Lung (tissue), 12 donors: ENCODE data around the gene TSN. TPM values are rescaled to one million over a fixed set of nuclear protein-coding genes. Genes with fewer than 3 reads are reported as not detected.

Source experiments
- ATAC-seq: fragments of 200-7000 bp; cut with Tn5 transposase; one replicate; pipeline ENCODE4 v1.9.1; 2020; ENCODE audit warnings: moderate number of reproducible peaks; ENCODE audit not compliant: insufficient read depth, low FRiP score
- DNase-seq, 3 donors: peaks; one replicate each; pipeline ENCODE4 v3.0.0-alpha.2; 2013 to 2017
- H3K27ac ChIP-seq, 2 donors: one replicate each; pipeline ENCODE4 v1.5.1; 2013; ENCODE audit warnings: mild to moderate bottlenecking in 2 of 2, moderate library complexity in 2 of 2, control low read depth in 1 of 2, inconsistent platforms in 1 of 2, low read depth in 1 of 2, low read length in 1 of 2
- H3K27me3 ChIP-seq, 3 donors: one replicate each; pipeline ENCODE4 v1.5.1; 2013; ENCODE audit warnings: low read length in 2 of 3; ENCODE audit not compliant: control insufficient read depth in 3 of 3, insufficient read depth in 3 of 3
- H3K36me3 ChIP-seq, 4 donors: one replicate each; pipeline ENCODE4 v1.5.1; 2013; ENCODE audit warnings: low read length in 4 of 4, mild to moderate bottlenecking in 1 of 4, moderate library complexity in 1 of 4; ENCODE audit not compliant: control insufficient read depth in 4 of 4, insufficient read depth in 4 of 4
- H3K4me1 ChIP-seq, 5 donors: one replicate each; pipeline ENCODE4 v1.5.1; 2013; ENCODE audit warnings: low read length in 5 of 5, mild to moderate bottlenecking in 2 of 5, moderate library complexity in 1 of 5; ENCODE audit not compliant: control insufficient read depth in 5 of 5, insufficient read depth in 5 of 5
- H3K4me3 ChIP-seq: one replicate; pipeline ENCODE4 v1.5.1; 2013; ENCODE audit warnings: mild to moderate bottlenecking, control low read depth, moderate library complexity
- H3K9ac ChIP-seq, 2 donors: one replicate each; pipeline ENCODE4 v1.5.1; 2013; ENCODE audit warnings: low read length in 2 of 2, control low read depth in 1 of 2; ENCODE audit not compliant: insufficient read depth in 1 of 2
- H3K9me3 ChIP-seq, 4 donors: one replicate each; pipeline ENCODE4 v1.5.1; 2013; ENCODE audit warnings: low read length in 3 of 4, mild to moderate bottlenecking in 1 of 4, moderate library complexity in 1 of 4; ENCODE audit not compliant: control insufficient read depth in 4 of 4, insufficient read depth in 3 of 4
- WGBS, 2 donors: extraction: QIAGEN DNeasy Blood & Tissue Kit; methylation state at CpG; one replicate each; pipeline ENCODE4 v1.1.7; 2013; 5-methylcytosine and 5-hydroxymethylcytosine counted together
- polyA plus RNA-seq, 2 donors: library from polyadenylated mRNA; stranded (reverse); fragments of 200-250 nt; gene quantifications; one replicate each; pipeline ENCODE4 v1.2.1, GENCODE V29; 2013
- total RNA-seq, 2 donors: library from RNA; depleted of rRNA in 1 of 2; stranded (reverse); fragments of >200 nt in 1 of 2; gene quantifications; one replicate each; pipeline ENCODE4 v1.2.1, GENCODE V29; 2014 to 2021
- TF ChIP-seq, protein P1 (sequence below): IDR thresholded peaks from 2 replicates; pipeline ENCODE4 v1.5.1; 2012; ENCODE audit warnings: mild to moderate bottlenecking; ENCODE audit errors: control extremely low read depth, extremely low read depth
- donor health status: control.
- donor health status: control.
- donor health status: Bipolar disorder and iron deficiency.
- donor health status: healthy.
- donor health status: DM: yes; HTN: yes; CAD: no.

The TSN gene
- total and polyA plus RNA-seq, 4 donors: 20.5 to 53.8 (median 39.1) TPM

DNA sequence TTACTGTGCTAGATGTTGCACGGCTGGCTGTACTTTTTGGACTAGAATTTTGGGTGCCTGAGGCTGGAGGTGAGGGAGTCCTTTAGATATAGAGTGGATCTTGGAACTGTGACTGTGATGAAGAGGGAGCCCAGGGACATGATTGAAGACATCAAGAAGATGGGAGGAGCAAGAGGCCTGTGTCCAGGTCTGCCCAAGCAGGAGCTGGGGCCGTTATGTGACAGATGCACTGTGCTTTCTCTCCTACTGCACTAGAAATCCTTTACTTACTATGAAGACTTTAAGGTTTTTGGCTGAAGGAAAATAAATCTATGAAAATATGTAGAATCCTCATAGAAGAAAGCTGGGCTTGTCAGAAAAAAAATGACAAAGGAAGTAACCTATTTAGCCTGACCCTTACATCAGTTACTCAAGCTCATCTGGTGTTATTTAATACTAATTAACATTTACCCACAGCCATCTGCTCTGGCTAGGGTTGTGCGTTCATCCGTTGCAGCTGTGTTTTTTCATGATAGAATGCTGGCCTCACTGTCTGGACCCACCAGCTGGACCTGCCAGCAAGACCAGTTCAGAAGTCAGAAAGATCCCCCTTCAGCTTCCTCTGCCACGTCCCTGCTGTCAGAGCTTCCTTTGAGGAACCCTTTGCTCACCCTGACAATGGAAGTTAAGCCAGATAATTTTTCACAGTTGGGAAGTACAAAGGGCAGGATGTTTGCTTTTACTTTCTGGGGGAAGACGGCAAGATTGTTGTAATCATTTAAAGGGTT lies 16.7 kb downstream of the TSN start:
- H3K36me3 ChIP-seq: peaks cover 0 to 10% (median 5%) of the 10 kb centered on the region in 4 donors
- H3K27me3 ChIP-seq: no peaks in the 10 kb centered on the region
- no peak overlapping the region for H3K27ac ChIP-seq
- H3K9ac ChIP-seq: no peak overlapping the region
- TF ChIP-seq, protein P1, sequence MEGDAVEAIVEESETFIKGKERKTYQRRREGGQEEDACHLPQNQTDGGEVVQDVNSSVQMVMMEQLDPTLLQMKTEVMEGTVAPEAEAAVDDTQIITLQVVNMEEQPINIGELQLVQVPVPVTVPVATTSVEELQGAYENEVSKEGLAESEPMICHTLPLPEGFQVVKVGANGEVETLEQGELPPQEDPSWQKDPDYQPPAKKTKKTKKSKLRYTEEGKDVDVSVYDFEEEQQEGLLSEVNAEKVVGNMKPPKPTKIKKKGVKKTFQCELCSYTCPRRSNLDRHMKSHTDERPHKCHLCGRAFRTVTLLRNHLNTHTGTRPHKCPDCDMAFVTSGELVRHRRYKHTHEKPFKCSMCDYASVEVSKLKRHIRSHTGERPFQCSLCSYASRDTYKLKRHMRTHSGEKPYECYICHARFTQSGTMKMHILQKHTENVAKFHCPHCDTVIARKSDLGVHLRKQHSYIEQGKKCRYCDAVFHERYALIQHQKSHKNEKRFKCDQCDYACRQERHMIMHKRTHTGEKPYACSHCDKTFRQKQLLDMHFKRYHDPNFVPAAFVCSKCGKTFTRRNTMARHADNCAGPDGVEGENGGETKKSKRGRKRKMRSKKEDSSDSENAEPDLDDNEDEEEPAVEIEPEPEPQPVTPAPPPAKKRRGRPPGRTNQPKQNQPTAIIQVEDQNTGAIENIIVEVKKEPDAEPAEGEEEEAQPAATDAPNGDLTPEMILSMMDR: no peak
- WGBS, 2 donors: 47 to 48% methylated on average over 6 of the region's 6 CpGs
- peak; percentile 48 to 78 (median 68) for DNase-seq
- H3K4me3 ChIP-seq: no peak overlapping the region
- no peak for ATAC-seq
- peaks cover 0 to 11% (median 6%) of the 10 kb centered on the region in 5 donors for H3K4me1 ChIP-seq
- no peaks in the 10 kb centered on the region for H3K9me3 ChIP-seq

DNA sequence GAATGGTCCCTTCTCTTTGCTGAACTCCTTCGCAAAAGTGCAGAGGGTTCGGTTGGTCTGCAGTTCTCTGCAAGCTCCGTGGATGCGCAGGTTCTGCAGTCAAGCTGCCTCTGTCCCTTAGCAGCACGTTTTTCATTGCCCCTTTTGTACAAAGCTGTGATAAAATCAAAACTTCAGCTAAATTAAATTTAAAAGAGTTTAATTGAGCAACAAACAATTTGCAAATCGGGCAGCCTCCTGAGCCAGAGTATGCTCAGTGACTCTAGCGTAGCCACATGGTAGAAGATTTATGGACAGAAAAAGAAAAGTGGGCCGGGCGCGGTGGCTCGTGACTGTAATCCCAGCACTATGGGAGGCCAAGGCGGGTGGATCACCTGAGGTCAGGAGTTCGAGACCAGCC lies 18.8 kb downstream of the TSN start:
- no peaks in the 10 kb centered on the region for H3K9me3 ChIP-seq
- H3K4me3 ChIP-seq: no peak overlapping the region
- H3K27me3 ChIP-seq: no peaks in the 10 kb centered on the region
- H3K4me1 ChIP-seq: peaks cover 0 to 14% (median 6%) of the 10 kb centered on the region in 5 donors
- H3K9ac ChIP-seq: no peak overlapping the region
- DNase-seq (no peak), ATAC-seq (no peak)
- 94 to 95% methylated on average over 13 of the region's 13 CpGs for whole genome bisulfite sequencing, 2 donors
- H3K27ac ChIP-seq: no peak overlapping the region
- H3K36me3 ChIP-seq: peaks cover 0 to 2% (median 0%) of the 10 kb centered on the region in 4 donors
- TF ChIP-seq, protein P1: no peak

DNA sequence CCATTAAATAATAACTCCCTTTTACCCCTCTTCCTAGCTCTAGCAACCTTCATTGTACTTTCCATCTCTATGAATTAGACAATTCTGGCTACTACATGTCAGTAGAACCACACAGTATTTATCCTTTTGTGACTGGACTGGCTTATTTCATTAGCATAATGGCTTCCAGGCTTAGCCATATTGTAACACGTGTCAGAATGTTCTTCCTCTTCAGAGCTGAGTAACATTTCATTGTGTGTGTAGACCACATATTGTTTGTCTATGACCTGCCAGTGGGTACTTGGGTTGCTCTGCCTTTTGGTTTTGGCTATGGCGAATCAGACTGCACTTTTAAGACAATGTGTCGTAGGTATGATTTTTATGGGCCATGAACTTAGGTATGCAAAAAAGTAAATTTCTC lies 20.9 kb downstream of the TSN start:
- Histone ChIP-seq H3K4me3 (no peak overlapping the region), H3K27ac (no peak overlapping the region), H3K36me3 (no peaks in the 10 kb centered on the region), H3K9ac (no peak overlapping the region), H3K4me1 (peaks cover 0 to 13% (median 6%) of the 10 kb centered on the region in 5 donors), H3K9me3 (no peaks in the 10 kb centered on the region), H3K27me3 (no peaks in the 10 kb centered on the region)
- no peak for ATAC-seq
- TF ChIP-seq, protein P1: no peak
- no peak for DNase-seq
- WGBS, 2 donors: 79 to 81% methylated on average over 3 of the region's 3 CpGs
